Gastrocnemius medialis (tissue), 4 donors: ENCODE data around the gene CCIN.

Experiments
- POLR2A ChIP-seq, 2 donors: fragments of 450-650 bp; IDR thresholded peaks; one replicate each; pipeline ENCODE4 v1.6.1; 2017; ENCODE audit warnings: antibody characterized with exemption in 2 of 2, mild to moderate bottlenecking in 2 of 2, moderate library complexity in 2 of 2
- TF ChIP-seq, protein P1 (sequence below), 5 experiments: fragments of 450-650 bp in 3 of 5; fragments of 200-600 bp in 2 of 5; sonication (generic) in 2 of 5; IDR thresholded peaks in 4 of 5; conservative IDR thresholded peaks in 1 of 5; 1 replicate in 4 of 5; 2 replicates in 1 of 5; pipeline ENCODE4 v1.5.1; 2016 to 2019; ENCODE audit warnings: antibody characterized with exemption in 5 of 5, mild to moderate bottlenecking in 3 of 5, moderate library complexity in 3 of 5

DNA sequence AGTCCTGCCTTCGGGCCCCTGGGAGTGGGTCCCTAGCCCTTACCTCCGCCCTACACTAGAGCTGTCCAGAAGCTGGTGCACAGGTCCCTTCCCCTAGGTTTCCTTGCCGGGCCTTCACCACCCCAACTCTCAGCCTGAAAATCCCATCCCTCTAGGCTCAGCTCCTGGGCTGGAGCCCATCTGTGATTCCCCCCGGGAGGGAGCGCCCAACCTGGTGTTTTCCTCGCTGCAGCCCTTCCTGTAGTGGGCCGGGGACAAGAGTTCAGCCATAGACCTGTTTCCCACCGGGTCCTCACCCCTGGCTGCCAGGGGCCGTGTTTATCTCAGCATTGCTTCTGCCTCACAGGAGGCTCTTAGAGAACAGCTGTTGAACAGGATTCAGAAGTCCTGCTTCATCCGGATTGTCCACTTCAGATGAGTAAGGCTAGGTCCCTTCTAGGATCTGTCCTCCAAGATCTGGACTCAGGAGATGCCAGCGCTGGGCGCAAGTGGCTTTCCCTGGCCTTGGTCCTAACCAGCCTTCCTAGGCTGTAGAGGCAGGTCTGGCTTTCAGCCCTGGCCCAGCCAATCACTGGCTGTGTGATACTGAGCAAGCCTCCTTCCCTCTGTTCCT, 31.7 kb upstream of the CCIN start:
- TF ChIP-seq, protein P1, sequence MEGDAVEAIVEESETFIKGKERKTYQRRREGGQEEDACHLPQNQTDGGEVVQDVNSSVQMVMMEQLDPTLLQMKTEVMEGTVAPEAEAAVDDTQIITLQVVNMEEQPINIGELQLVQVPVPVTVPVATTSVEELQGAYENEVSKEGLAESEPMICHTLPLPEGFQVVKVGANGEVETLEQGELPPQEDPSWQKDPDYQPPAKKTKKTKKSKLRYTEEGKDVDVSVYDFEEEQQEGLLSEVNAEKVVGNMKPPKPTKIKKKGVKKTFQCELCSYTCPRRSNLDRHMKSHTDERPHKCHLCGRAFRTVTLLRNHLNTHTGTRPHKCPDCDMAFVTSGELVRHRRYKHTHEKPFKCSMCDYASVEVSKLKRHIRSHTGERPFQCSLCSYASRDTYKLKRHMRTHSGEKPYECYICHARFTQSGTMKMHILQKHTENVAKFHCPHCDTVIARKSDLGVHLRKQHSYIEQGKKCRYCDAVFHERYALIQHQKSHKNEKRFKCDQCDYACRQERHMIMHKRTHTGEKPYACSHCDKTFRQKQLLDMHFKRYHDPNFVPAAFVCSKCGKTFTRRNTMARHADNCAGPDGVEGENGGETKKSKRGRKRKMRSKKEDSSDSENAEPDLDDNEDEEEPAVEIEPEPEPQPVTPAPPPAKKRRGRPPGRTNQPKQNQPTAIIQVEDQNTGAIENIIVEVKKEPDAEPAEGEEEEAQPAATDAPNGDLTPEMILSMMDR (IDR thresholded peaks at IDR 0.05 in 4 of 5, conservative IDR thresholded peaks at IDR 0.05 in 1 of 5), result no peak
- no peak for TF ChIP-seq POLR2A (IDR thresholded peaks at IDR 0.05)
